ENCODE data around the gene SLC39A11.
"Not testable (repeated sequence)": the region's sequence is repeated elsewhere in the genome, so short reads cannot be mapped to it uniquely, and the experiment has no call there.

Gene SLC39A11, protein sequence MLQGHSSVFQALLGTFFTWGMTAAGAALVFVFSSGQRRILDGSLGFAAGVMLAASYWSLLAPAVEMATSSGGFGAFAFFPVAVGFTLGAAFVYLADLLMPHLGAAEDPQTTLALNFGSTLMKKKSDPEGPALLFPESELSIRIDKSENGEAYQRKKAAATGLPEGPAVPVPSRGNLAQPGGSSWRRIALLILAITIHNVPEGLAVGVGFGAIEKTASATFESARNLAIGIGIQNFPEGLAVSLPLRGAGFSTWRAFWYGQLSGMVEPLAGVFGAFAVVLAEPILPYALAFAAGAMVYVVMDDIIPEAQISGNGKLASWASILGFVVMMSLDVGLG

DNA sequence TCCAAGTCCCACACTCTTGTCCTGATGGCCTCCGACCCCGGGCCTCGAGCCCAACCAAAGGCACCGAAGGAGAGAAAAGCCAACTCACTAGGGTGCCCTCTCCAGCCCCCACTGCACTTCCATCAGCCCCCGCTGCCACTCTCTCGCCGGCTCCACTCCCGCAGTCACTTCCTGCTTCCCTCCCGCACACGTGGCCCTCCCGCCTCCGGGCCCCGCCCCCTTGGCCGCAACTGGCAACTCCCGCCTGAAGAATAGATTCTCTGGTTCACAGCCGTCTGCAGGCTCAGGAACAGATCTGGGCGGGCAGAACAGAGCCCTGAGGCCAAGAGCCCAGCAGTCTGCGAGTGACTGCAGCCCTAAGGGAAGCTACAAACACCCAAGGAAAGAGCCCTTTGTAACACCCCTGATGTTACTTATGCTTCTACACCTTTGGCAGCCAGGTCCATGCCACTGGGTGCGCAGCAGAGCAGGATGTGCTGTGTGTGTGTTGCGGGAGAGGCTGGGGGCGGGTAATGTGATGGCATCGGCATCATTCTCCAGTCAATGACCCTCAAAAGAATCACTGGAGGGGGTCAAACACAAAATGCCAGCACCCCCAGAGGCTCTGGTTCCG lies at the start of gene SLC39A11:
Gene SLC39A11, minus strand, starts transcription at position 166 of the 613 bp plus-strand sequence. CDS start 3,924 bp downstream, outside the sequence.
- peak; percentile 79 for DNase-seq (ENCODE audit: low spot score)

DNA sequence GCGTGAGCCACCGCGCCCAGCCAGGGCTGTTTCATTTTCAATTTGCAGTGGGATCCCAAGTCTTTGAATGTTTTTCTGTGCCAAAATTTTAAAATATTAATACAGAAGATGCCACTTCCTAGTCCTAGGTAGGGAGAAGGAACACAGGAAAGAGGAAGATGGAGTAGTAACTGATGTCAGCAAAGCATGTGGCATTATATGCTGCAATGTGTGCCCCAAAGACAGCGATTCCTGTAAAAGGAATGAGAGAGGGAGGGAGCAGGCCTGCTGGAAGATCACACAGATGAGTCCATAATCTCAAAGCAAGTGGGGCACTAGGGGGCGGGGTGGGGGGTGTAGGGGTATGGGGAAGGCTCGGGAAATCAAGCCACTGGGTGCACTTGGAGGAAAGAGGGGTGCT lies 48.9 kb upstream of the SLC39A11 start:
- no peak for DNase-seq (ENCODE audit: low spot score)

DNA sequence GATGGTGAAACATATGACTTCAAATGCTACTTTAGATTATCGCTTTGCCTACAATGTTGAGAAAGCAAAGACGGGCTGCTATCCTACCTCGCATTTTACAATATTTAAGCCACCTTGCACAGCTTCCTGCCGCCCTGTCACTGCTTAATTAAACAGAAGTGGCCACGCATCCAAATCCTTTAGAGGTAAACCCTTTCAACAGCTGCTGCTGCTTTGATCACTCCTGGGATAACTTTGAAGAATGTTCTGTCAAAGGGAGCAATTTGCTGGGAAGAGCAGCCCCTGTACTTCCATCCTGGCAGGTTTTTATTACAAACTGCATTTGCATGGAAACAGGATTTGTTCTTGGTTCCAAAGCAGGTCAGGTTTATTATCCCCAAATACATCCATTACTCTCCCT lies 48.1 kb upstream of the SLC39A11 start:
- DNase-seq (ENCODE audit: low spot score): no peak

DNA sequence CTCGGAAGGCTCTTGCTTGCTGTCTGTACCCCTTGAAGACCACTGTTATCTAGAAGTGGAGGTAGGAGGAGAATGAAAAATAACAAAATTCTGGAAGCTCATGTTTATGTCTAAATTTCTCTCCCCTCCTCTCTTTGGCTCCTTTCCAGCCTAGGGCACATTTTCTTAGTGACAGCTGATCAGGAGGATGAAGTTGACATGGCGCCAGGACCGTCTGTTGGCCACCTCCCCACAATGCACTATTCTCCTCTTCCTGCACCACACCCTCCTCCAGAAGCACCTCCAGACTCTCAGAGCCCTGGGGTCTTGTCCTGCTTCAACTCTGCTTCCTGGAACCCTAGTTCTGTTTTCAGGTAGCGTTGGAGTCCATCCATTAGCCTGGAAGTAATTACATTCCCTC lies 46.8 kb upstream of the SLC39A11 start:
- DNase-seq (ENCODE audit: low spot score): no peak

DNA sequence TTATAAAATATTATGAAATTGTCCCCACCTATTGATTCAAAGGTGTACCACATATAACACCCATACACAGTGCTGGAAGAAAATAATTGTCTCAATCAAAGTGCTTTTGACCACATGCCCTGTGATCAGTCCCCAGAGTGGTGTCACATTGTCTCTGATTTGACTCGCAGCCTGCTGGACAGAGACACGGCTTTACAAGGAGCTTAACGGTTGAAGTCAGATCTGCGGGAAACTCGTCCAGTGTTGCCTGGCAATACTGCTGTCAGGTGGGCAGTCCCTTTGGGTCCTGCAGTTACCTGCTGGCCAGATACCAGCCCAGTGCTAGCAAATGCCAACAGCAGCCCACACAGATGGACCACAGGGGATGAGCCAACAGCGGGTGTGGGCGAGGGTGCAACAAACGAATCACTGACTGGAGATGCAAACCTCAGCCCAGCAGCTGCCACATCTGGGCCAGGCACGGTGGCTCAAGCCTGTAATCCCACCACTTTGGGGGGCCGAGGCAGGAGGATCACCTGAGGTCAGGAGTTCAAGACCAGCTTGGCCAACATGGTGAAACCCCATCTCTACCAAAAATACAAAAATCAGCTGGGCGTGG lies 46.2 kb upstream of the SLC39A11 start:
- DNase-seq (ENCODE audit: low spot score): no peak

DNA sequence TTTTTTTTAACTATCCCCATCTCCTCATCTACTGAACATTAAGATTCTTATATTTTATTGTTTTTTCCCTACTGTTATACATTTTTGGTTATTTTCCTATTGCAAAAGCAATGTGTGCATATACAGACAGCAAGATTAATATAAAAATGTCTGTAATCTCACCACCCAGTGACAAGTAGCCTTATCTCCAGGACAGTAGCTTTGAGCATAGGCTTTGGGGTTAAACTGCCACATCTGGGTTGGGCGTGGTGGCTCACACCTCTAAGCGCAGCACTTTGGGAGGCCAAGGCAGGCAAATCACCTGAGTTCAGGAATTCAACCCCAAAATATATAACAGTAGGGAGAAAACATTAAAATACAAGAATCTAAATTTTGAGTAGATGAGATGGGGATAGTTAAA lies 44.9 kb upstream of the SLC39A11 start:
- no peak for DNase-seq (ENCODE audit: low spot score)

GRCh38 chr17:73135766-73136165 lies 43.3 kb upstream of the SLC39A11 start:
- DNase-seq (ENCODE audit: low spot score): no peak

- DNase-seq (ENCODE audit: low spot score): no peak
These were observed 41.6 kb upstream of the SLC39A11 start for GRCh38 chr17:73133911-73134649.

GRCh38 chr17:73132085-73132492 lies 39.6 kb upstream of the SLC39A11 start:
- no peak for DNase-seq (ENCODE audit: low spot score)

DNA sequence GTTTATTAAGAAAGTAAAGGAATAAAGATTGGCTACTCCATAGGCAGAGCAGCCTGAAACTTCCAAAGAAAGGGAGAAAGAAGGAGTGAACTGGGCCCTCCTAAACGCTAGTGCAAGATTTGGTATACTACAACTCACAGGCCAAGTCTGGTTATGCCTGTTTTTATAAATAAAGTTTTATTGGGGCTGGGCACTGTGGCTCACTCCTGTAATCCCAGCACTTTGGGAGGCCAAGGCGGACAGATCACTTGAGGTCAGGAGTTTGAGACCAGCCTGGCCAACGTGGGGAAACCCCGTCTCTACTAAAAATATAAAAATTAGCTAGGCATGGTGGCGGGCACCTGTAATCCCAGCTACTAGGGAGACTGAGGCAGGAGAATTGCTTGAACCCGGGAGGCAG lies 39.0 kb upstream of the SLC39A11 start:
- not testable (repeated sequence) for DNase-seq (ENCODE audit: low spot score)

DNA sequence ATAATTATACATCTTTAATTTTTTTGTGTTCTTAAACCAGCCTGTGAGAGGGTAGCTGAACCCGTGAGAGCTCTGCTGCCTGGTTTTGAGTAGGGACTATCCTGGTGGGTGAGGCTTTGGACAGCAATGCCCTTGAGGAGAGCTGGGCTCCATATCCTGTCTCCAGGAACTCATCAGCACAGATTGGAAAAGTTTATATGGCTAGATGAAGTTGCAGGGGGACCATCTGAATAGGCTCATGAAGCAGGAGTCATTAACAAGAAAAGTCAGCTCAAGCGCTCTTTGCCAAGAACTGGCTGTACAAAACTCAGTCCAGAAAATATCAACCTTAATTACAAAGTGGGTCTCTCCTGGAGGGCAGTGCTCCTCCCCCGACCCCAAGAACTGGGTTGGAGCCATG lies 38.5 kb upstream of the SLC39A11 start:
- no peak for DNase-seq (ENCODE audit: low spot score)

DNA sequence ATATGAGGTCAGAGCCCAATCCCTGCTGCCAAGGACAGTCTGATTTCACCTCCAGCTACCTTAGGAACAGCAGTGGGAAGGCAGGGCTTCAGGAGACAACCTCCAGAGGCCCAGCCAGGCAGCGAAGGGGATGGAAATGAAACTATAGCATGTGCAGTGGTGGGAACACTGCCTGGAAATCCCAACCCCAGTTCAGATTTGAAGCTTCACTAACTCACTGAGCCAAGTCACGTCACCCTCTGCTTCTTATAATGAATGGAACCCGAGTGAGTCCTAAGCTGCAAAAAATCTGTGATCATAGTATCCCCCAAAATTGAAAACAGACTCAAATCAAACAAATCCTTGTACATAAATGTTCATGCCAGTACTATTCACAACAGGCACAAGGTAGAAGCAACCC lies 36.0 kb upstream of the SLC39A11 start:
- DNase-seq (ENCODE audit: low spot score): no peak

DNA sequence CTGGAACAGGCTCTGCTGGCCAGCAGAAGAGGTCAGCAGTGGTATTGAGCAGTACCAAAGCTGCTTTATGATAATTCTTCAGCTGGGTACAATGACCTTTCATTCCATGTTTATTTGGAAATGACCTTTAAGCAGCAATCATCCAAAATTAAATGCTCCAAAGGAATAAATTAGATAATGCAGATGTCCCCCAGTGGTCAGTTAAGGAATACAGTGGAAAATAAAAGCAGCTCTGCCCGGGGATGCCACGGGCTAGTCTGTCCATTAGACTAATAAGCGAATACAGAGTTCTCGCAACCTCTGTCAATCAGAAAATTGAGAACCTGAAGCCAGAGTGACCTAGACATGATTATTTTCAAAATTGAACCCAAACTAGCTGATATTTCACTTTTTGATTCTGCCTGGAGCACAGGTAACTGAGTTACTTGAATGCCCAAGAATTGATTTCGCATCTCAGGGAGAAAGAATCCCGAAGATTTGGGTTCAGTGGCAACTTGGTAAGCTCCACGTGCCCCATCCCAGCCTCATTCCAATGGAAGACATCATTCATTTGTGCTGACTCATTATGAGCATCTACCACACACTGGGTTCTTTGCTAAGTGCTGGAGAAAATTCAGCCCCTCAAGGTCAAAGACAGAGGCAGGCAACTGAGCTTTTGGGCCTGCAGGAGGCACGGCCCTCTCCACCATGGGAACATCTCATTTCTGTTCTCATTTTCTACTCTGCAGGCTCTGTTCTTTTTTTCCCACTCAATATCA lies 34.4 kb upstream of the SLC39A11 start:
- no peak for DNase-seq (ENCODE audit: low spot score)

DNA sequence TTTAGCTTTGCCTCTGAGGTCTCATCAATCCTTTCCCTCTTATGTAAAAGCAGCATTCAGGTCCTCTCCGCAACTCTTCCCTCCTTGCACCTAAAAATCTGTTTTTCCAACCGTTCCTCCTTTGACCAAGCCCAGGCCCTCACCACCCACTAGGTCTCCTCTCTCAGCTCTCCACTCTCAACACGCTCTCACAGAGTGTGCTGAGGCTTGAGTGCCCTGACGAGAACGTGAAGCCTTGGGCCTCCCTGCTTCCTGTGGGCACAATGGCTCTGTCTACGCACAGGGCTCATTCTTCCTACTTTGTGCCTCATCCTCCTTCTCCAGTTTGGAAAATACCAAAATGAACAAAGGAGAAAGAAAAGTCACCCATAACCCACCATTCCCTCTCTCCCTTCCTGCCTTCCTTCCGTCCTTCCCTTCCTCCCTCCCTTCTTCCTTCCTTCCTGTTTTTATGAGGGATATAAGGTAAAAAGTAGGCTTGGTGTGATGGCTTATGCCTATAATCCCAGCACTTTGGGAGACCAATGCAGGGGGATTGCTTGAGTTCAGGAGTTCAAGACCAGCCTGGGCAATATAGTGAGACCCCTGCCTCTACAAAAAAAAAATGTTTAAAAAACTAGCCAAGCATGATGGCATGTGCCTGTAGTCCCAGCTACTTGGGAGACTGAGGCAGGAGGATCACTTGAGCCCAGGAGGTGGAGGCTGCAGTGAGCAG lies 31.3 kb upstream of the SLC39A11 start:
- no peak for DNase-seq (ENCODE audit: low spot score)

- DNase-seq (ENCODE audit: low spot score): no peak
These were observed 30.6 kb upstream of the SLC39A11 start for GRCh38 chr17:73122953-73123605.

GRCh38 chr17:73121506-73121905 lies 29.0 kb upstream of the SLC39A11 start:
- no peak for DNase-seq (ENCODE audit: low spot score)

DNA sequence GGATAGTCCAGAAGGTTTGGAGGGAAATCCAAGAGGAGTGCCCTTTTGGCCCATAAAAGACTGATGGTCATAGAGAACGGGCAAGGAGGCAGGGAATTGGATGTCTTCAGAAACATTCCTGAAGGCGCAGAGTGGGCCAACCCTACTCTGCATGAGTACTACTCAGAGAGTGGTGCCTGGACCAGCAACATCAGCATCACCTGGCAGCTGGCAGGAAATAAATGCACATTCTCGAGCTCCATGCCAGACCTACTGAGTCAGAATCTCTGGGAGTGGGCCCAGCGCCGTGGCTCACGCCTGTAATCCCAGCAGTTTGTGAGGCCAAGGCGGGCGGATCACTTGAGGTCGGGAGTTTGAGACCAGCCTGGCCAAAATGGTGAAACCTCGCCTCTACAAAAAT lies 27.1 kb upstream of the SLC39A11 start:
- no peak for DNase-seq (ENCODE audit: low spot score)

- DNase-seq (ENCODE audit: low spot score): no peak
These were observed 26.5 kb upstream of the SLC39A11 start for GRCh38 chr17:73118951-73119391.

- no peak for DNase-seq (ENCODE audit: low spot score)
These were observed 25.7 kb upstream of the SLC39A11 start for GRCh38 chr17:73118139-73118538.

DNA sequence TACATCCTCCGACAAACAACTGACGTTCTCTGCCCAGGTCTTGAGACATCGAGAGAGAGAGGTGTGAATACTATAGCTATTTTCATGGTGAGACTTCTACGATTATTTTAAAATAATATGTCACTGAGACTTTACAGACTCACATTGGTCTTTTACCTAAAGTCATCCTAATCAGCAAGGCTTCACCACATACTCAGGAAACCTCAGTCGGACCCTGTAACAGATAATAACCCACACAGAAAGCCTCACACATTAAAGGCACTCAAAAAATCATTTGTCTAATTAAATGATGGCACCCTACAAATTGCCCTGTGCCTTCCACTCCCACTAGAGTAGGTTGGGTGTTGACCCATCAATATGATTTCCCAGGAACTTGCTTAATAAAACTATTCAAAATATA lies 19.8 kb upstream of the SLC39A11 start:
- DNase-seq (ENCODE audit: low spot score): no peak

GRCh38 chr17:73111386-73111785 lies 18.9 kb upstream of the SLC39A11 start:
- no peak for DNase-seq (ENCODE audit: low spot score)

Data from hematopoietic multipotent progenitor cell treated with erythropoietin and hydrocortisone succinate and interleukin-3 and kit ligand, for 15 days (in vitro differentiated cells).